T-cell (primary cell): ENCODE data around the gene CELSR3. TPM values are rescaled to one million over a fixed set of nuclear protein-coding genes. Genes with fewer than 3 reads are reported as not detected.

Source experiments
- ATAC-seq, 4 experiments: fragments of 200-7000 bp in 3 of 4; fragments of 150-1000 bp in 1 of 4; cut with Tn5 transposase; replicated peaks in 1 of 4; 1 replicate in 3 of 4; 2 replicates in 1 of 4; pipeline ENCODE4 v1.10.0; 2021; ENCODE audit warnings: moderate library complexity in 3 of 4, mild to moderate bottlenecking in 2 of 4, moderate number of reproducible peaks in 1 of 4
- CTCF ChIA-PET, 2 donors: fragments of 300-600 bp; sonication (Branson Sonifier 250); formaldehyde crosslinking; loops; one replicate each; lab custom pipeline; 2022; ENCODE audit warnings: antibody characterized with exemption in 2 of 2; lab: Charles Lee
- POLR2A ChIA-PET, 2 donors: fragments of 300-600 bp; sonication (Branson Sonifier 250); formaldehyde crosslinking; loops; one replicate each; lab custom pipeline; 2022; ENCODE audit warnings: antibody characterized with exemption in 2 of 2; lab: Charles Lee
- DNase-seq, 35 experiments: peaks; one replicate each; pipeline versions ENCODE4 v3.0.0 to v3.0.0-alpha.2; 2013 to 2023
- H3K27ac ChIP-seq: one replicate; pipeline ENCODE4 v1.5.1; 2013; ENCODE audit warnings: low read length
- H3K27me3 ChIP-seq, 2 experiments: replicated peaks in 1 of 2; 1 replicate in 1 of 2; 2 replicates in 1 of 2; pipeline versions ENCODE4 v1.6.1 to v1.7.0; 2013; ENCODE audit warnings: low read length in 1 of 2, mixed read lengths in 1 of 2; ENCODE audit not compliant: control insufficient read depth in 2 of 2, insufficient read depth in 2 of 2; ENCODE audit errors: extremely low read depth in 1 of 2
- H3K36me3 ChIP-seq, 2 donors: 1 replicate in 1 of 2; 2 replicates in 1 of 2; pipeline versions ENCODE4 v1.6.1 to v1.7.0; 2013; ENCODE audit warnings: low read length in 1 of 2; ENCODE audit not compliant: control insufficient read depth in 2 of 2, insufficient read depth in 1 of 2; ENCODE audit errors: extremely low read depth in 1 of 2
- H3K4me1 ChIP-seq, 2 experiments: 1 replicate in 1 of 2; 2 replicates in 1 of 2; pipeline versions ENCODE4 v1.6.1 to v1.7.0; 2013; ENCODE audit warnings: low read length in 2 of 2, mixed read lengths in 1 of 2; ENCODE audit not compliant: insufficient read depth in 2 of 2, control insufficient read depth in 1 of 2; ENCODE audit errors: extremely low read depth in 1 of 2
- H3K4me3 ChIP-seq, 2 donors: 1 replicate in 1 of 2; 2 replicates in 1 of 2; pipeline versions ENCODE4 v1.5.1 to v1.7.0; 2013; ENCODE audit warnings: mild to moderate bottlenecking in 2 of 2, low read length in 1 of 2, moderate library complexity in 1 of 2; ENCODE audit not compliant: control insufficient read depth in 1 of 2; ENCODE audit errors: extremely low read depth in 1 of 2
- H3K9me3 ChIP-seq: 2 replicates; pipeline ENCODE4 v1.7.0; 2013
- H3K27ac Mint-ChIP-seq, 2 donors: one replicate each; pipeline ENCODE4 v1.8.0; 2020 to 2021; ENCODE audit warnings: mild to moderate bottlenecking in 2 of 2, mixed read lengths in 2 of 2
- H3K27me3 Mint-ChIP-seq, 2 donors: one replicate each; pipeline ENCODE4 v1.8.0; 2021 to 2022; ENCODE audit warnings: mixed read lengths in 2 of 2
- H3K36me3 Mint-ChIP-seq: one replicate; pipeline ENCODE4 v1.8.0; 2021; ENCODE audit warnings: mixed read lengths
- H3K4me1 Mint-ChIP-seq, 3 donors: one replicate each; pipeline ENCODE4 v1.8.0; 2020 to 2022; ENCODE audit warnings: mixed read lengths in 3 of 3, mild to moderate bottlenecking in 1 of 3
- H3K4me3 Mint-ChIP-seq, 3 donors: one replicate each; pipeline ENCODE4 v1.8.0; 2020 to 2022; ENCODE audit warnings: mild to moderate bottlenecking in 3 of 3, mixed read lengths in 3 of 3, moderate library complexity in 3 of 3
- H3K9me3 Mint-ChIP-seq, 3 donors: one replicate each; pipeline ENCODE4 v1.8.0; 2020 to 2022; ENCODE audit warnings: mixed read lengths in 3 of 3
- WGBS: methylation state at CpG from one replicate; pipeline ENCODE4 v1.1.5; 2013; ENCODE audit warnings: missing lambda C conversion rate; ENCODE audit not compliant: insufficient coverage; 5-methylcytosine and 5-hydroxymethylcytosine counted together
- total RNA-seq, 35 experiments: library from RNA in 6 of 35; stranded (reverse) in 6 of 35; fragments of 120-200 nt in 1 of 35; gene quantifications; one replicate each; pipeline versions ENCODE4 v1.2.1 to v1.2.4 and lab custom pipeline; 2013 to 2026

The CELSR3 gene
- total RNA-seq, 5 donors from 2014 or later (not counting 1 experiment from before 2014, with no cell fraction given): 5.6 to 7.4 (median 6.2) TPM

DNA sequence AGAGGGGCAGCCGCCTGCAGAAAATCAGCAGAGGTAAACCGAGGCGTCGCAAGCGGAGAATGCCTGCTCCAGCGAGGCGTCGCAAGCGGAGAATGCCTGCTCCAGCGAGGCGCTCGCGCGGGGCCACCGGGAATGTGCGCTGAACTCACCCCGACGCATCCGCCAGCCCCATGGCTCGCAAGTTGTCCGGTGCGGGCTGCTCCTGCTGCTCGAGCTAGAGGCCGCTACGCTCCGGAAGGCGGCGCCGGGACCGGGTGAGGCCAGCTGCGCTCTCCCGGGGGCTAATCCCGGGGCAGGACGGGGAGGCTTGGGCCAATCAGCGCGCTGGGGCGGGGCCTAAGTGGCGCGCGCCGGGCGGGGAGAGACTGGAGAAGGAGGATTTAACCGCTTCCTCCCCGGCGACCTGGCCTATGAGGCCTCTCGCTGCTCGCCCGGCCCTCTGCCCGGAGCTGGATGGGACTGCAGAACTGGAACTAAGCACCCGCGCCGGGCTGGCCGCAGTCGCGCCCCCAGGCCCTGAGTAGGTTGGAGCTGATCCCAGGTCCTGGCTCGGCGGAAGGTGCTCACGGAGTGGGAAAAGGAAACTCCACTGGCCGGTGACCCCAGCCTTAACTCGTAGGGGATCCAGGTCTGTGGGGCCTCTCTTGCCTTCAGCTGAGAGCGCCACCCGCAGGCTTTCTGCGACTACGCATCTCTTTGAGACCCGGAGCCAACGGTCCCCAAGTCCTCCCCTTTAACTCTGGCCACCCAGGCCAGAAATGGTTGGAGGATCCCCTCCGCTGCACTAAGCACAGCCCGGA is 27.3 kb downstream of the CELSR3 start, which contains the start of gene SLC26A6:
Gene SLC26A6, minus strand, starts transcription at position 240 of the 800 bp plus-strand sequence. Its CDS starts 68 bp downstream, at position 172.
- DNase-seq (peak; percentile 78 to 95 (median 87)), ATAC-seq (peak; percentile 99)
- under 1% methylated on average over 62 of the region's 68 CpGs for WGBS
- POLR2A ChIA-PET: interaction anchor here in 1 of 2 donors (0.6 kb wide), 1 partner anchor 304 kb away, joined by 3 read pairs; no protein-coding TSS in a partner anchor
- peaks cover 3% of the 10 kb centered on the region for H3K36me3 Mint-ChIP-seq
- Histone ChIP-seq H3K4me1 (peaks cover 4 to 32% of the 10 kb centered on the region in 2 experiments), H3K27ac (peak within 1 kb of the TSS; percentile 34), H3K9me3 (no peaks in the 10 kb centered on the region), H3K36me3 (peaks cover 2 to 11% of the 10 kb centered on the region in 2 donors), H3K27me3 (peaks cover 0 to 7% of the 10 kb centered on the region in 2 experiments), H3K4me3 (peak within 1 kb of the TSS; percentile 79 to 90)
- H3K4me3 Mint-ChIP-seq: peak within 1 kb of the TSS; percentile 85 to 88 (median 88)
- no peaks in the 10 kb centered on the region for H3K9me3 Mint-ChIP-seq
- CTCF ChIA-PET: interaction anchor here in 1 of 2 donors (0.6 to 1.1 kb wide), 2 partner anchors 29 to 51 kb away, joined by 3 to 6 read pairs; partner anchors contain the start of gene NCKIPSD
- H3K27ac Mint-ChIP-seq: peak within 1 kb of the TSS; percentile 73 to 80
- H3K27me3 Mint-ChIP-seq: no peaks in the 10 kb centered on the region
- H3K4me1 Mint-ChIP-seq: peaks cover 18 to 25% (median 23%) of the 10 kb centered on the region in 3 donors

DNA sequence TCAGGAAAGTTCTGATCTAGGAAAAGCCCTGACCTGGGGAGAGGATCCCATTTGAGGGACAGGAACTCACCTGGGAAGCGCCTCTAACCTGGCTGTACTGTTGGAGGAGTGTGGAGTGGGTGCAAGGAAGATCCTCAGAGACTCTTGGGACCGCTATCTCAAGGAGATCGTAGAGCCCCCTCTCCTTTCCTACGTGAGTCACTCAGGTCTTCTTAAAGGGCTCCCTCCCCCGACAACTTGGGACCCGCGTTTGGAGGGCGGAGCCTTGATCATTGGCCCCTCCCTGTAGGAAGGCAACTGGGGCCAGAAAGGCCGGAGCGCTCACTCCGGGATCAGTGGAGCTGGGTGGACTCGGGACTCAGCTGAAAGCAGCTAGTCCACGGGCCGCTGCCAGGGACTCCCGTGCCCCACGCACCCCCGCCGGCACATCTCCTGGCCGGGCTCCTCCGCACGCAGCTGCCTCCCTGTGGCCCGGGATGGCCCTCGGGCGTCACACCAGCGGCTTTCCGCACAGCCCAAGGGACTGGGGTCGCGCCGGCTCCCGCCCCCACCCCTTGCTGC is 27.9 kb downstream of the CELSR3 start:
- Mint-ChIP-seq H3K9me3 (no peaks in the 10 kb centered on the region), H3K27me3 (no peaks in the 10 kb centered on the region), H3K27ac (no peak overlapping the region), H3K36me3 (peaks cover 7% of the 10 kb centered on the region), H3K4me3 (peak overlapping the region; percentile 85 to 88 (median 88)), H3K4me1 (peaks cover 18 to 25% (median 23%) of the 10 kb centered on the region in 3 donors)
- H3K9me3 ChIP-seq: no peaks in the 10 kb centered on the region
- H3K4me1 ChIP-seq: peaks cover 4 to 32% of the 10 kb centered on the region in 2 experiments
- ChIA-PET CTCF (interaction anchor here in 1 of 2 donors (0.5 kb wide), 1 partner anchor 21 kb away, joined by 6 read pairs; no protein-coding TSS in a partner anchor), POLR2A (no interaction called here)
- peaks cover 2 to 15% of the 10 kb centered on the region in 2 donors for H3K36me3 ChIP-seq
- no peak overlapping the region for H3K27ac ChIP-seq
- peak in 17 of 35 experiments; percentile 7 to 51 (median 17) for DNase-seq
- 1% methylated on average over 27 of the region's 30 CpGs for WGBS
- ATAC-seq: peak; percentile 19 to 38 (median 30)
- peak overlapping the region; percentile 79 to 90 for H3K4me3 ChIP-seq
- peaks cover 0 to 5% of the 10 kb centered on the region in 2 experiments for H3K27me3 ChIP-seq

GRCh38 chr3:48633743-48634142 is 28.9 kb downstream of the CELSR3 start:
- Mint-ChIP-seq H3K4me3 (peak overlapping the region in 2 of 3 donors; percentile 85 to 88), H3K27me3 (no peaks in the 10 kb centered on the region), H3K27ac (no peak overlapping the region), H3K4me1 (peaks cover 13 to 25% (median 23%) of the 10 kb centered on the region in 3 donors), H3K36me3 (peaks cover 15% of the 10 kb centered on the region), H3K9me3 (no peaks in the 10 kb centered on the region)
- Histone ChIP-seq H3K9me3 (no peaks in the 10 kb centered on the region), H3K36me3 (peaks cover 7 to 17% of the 10 kb centered on the region in 2 donors), H3K4me1 (peaks cover 4 to 32% of the 10 kb centered on the region in 2 experiments), H3K27ac (no peak overlapping the region), H3K27me3 (peaks cover 0 to 3% of the 10 kb centered on the region in 2 experiments), H3K4me3 (no peak overlapping the region)
- CTCF ChIA-PET: interaction anchor here in 1 of 2 donors (0.5 kb wide), 1 partner anchor 21 kb away, joined by 4 read pairs; no protein-coding TSS in a partner anchor
- no peak for DNase-seq
- POLR2A ChIA-PET: no interaction called here
- ATAC-seq: no peak
- WGBS: 75% methylated on average over 2 of the region's 2 CpGs

GRCh38 chr3:48633256-48633655 is 29.4 kb downstream of the CELSR3 start:
- Histone ChIP-seq H3K27me3 (peaks cover 0 to 3% of the 10 kb centered on the region in 2 experiments), H3K4me3 (no peak overlapping the region), H3K4me1 (peaks cover 4 to 32% of the 10 kb centered on the region in 2 experiments), H3K36me3 (peaks cover 7 to 21% of the 10 kb centered on the region in 2 donors), H3K9me3 (no peaks in the 10 kb centered on the region), H3K27ac (no peak overlapping the region)
- Mint-ChIP-seq H3K27ac (no peak overlapping the region), H3K4me3 (peak overlapping the region in 1 of 3 donors; percentile 49), H3K27me3 (no peaks in the 10 kb centered on the region), H3K4me1 (peaks cover 13 to 25% (median 23%) of the 10 kb centered on the region in 3 donors), H3K36me3 (peaks cover 20% of the 10 kb centered on the region), H3K9me3 (no peaks in the 10 kb centered on the region)
- ATAC-seq: no peak
- no peak for DNase-seq
- WGBS: 96% methylated on average over 15 of the region's 15 CpGs
- POLR2A ChIA-PET: interaction anchor here in 1 of 2 donors (0.6 kb wide), 1 partner anchor 252 kb away, joined by 3 read pairs; no protein-coding TSS in a partner anchor
- CTCF ChIA-PET: no interaction called here

DNA sequence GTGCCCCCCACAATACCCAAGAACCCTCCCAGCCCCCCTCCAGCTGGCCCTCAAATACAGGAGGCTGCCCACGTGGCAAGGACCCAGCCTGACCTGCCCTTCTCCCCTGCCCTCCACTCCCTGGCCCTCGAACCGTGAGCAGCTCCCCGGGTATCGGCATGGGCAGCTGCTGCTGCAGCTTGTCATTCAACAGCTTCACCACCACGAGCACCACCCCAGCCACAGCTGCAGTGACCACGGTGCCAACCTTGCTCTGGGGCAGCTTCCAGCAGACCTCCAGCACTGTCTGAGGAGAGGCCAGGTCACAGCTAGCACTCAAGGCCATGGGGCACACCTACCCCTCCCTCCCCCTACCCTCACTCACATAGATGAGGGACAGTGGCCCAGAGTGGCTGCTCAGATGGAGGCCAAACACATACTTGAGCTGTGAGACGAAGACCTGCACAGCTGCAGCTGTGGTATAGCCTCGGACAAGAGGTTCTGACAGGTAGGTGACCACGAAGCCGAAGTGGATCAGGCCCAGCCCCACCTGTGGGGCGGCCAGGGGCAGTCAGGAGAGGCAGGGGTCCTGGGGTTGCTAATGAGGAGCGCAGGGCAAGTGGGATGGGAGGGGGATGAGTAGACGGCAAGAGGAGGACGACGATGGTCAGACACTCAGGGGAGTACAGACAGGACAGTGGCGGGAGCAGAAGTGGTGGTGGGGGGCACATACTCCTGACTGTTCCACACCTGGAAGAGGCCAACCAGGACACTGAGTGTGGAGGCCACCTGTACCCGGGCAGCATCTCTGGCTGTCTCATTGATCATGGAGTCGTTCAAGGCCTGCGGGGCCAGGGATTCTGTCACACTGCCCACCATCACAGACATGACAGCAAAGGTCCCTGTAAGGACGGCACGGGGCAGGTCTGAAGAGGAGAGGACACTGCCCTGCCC is 30.9 kb downstream of the CELSR3 start:
- H3K4me3 ChIP-seq: no peak overlapping the region
- DNase-seq (no peak), ATAC-seq (no peak)
- peaks cover 15 to 31% of the 10 kb centered on the region in 2 donors for H3K36me3 ChIP-seq
- 90% methylated on average over 19 of the region's 22 CpGs for WGBS
- H3K27ac ChIP-seq: no peak overlapping the region
- no peak overlapping the region for H3K27ac Mint-ChIP-seq
- peaks cover 35% of the 10 kb centered on the region for H3K36me3 Mint-ChIP-seq
- POLR2A ChIA-PET: no interaction called here
- peaks cover 13 to 24% (median 23%) of the 10 kb centered on the region in 3 donors for H3K4me1 Mint-ChIP-seq
- peaks cover 4 to 32% of the 10 kb centered on the region in 2 experiments for H3K4me1 ChIP-seq
- CTCF ChIA-PET: no interaction called here
- H3K4me3 Mint-ChIP-seq: no peak overlapping the region
- H3K9me3 ChIP-seq: no peaks in the 10 kb centered on the region
- no peaks in the 10 kb centered on the region for H3K9me3 Mint-ChIP-seq
- H3K27me3 ChIP-seq: peaks cover 0 to 3% of the 10 kb centered on the region in 2 experiments
- H3K27me3 Mint-ChIP-seq: no peaks in the 10 kb centered on the region
